GM18909 (cell line): ENCODE results near the gene COX10.
"Not testable (repeated sequence)": the region's sequence is repeated elsewhere in the genome, so short reads cannot be mapped to it uniquely, and the experiment has no call there.

Source experiments
- ATAC-seq: cut with Tn5 transposase; IDR thresholded peaks from one replicate; pipeline ENCODE4 v1.9.1; 2021; ENCODE audit warnings: mild to moderate bottlenecking; ENCODE audit not compliant: unreplicated experiment, poor library complexity

Gene COX10

DNA sequence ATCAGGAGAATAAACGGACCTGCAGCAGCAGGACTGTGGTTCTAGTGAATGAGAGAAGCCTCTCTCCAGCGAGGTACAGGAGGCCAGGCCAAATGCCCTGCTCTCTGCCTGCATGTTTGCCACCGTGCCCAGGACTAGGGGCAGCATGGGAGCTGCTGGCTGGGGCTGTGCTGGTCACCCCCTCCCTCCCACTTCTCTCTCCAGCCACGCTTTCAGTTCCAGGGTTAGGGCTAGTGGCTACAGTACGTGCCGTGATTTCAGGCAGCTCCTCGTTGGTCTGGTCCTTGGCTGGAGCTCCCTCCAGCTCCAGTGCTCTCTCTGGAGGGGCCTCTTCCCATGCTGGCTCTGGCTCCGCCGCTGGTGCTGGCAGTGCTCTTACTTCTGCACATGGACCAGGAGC lies 166.7 kb downstream of the COX10 start:
- ATAC-seq, result not testable (repeated sequence)

DNA sequence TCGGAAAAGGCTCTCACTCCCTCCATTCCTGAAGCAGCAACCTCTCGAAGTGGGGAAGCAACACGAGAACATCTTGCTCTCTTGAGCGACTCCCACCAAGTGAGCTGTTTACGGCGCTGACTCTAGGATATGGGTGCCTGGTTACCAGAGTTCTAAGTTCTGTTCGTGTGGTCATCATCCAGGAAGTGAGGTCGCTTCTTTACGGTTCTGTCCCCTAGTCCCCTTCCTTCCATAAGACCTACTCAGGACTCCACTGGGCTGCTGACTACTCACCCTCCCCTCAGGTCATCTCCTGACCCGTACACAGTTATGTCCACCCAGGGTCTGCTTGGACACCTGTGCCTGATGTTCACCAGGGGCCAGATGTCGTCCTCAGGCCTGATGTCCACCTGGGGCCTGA lies 167.5 kb downstream of the COX10 start, which contains the start of gene CDRT15:
Gene CDRT15, minus strand, starts transcription at position 101 of the 400 bp plus-strand sequence. Its CDS starts 29 bp downstream, at position 72.
- ATAC-seq, result not testable (repeated sequence)

DNA sequence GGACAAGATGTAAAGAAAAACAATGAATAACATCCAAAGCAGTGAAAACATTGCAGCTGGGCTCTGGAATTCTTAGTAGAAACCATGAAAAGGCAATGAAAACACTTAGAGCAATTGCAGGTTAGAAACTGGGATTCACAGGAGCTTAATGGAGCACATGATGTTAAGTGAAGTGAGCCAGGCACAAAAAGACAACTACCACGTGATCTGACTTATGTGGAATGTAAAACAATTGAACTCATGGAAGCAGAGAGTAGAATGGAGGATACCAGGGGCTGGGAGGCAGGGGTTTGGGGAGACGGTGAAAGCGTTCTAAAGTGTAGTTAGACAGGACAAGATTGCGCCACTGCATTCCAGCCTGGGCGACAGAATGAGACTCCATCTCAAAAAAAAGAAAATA lies 170.0 kb downstream of the COX10 start:
- not testable (repeated sequence) for ATAC-seq

DNA sequence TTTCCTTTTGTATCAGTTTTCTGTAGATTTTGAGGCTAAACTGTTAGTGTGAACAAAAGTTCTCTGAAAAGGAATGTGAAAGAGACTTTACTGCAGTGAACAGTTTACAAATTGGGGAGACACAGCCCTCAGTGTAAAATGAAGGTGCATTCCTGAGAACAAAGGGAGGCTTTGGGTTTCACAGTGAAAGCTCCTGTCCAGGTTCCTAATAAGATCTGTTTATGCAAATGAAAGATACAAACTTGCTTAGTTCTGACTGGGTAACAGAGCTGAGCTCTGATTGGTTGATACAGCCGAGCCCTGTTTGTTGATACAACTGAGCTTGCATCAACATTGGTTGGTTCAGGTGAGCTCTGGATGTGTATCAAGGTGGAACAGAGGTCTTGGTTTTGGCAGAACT lies 175.7 kb downstream of the COX10 start:
- no peak for ATAC-seq

DNA sequence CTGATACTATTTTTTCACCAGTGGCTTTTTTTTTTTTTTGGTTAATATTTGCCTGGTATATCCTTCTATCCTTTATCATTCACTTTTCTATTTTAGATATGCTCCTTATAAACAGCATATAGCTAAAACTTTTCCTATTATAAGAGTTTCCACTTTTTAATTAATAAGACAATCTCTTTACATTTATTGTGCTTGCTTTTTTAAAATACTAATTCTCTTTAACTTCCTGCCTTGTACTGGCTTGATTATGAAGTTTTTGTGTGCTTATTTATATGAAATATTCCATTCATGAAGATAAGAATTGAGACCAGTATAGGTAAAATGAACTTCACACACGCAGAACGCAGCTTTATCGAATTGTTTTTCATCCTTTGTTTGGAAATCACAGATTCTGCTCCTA lies 176.3 kb downstream of the COX10 start:
- ATAC-seq, result no peak
